OCI-LY3 (cell line): ENCODE data around the gene TMEM163.

Source experiments
- CTCF ChIP-seq: fragments of 200-600, 300-600 bp; sonication (generic); IDR thresholded peaks from 2 replicates; pipeline ENCODE4 v1.5.1; 2014; ENCODE audit warnings: antibody characterized with exemption, low read length, low read depth
- EZH2phosphoT487 ChIP-seq: fragments of 200-600 bp; shearing (Covaris generic); IDR thresholded peaks from 2 replicates; pipeline ENCODE4 v1.6.1; 2018; ENCODE audit warnings: antibody characterized with exemption, mixed run types, low read depth

- TF ChIP-seq CTCF (no peak), EZH2phosphoT487 (no peak)
Observed at GRCh38 chr2:134482131-134482723, 236.6 kb downstream of the TMEM163 start.
